ENCODE measurements around the gene CISH. TPM values are rescaled to one million over a fixed set of nuclear protein-coding genes. Genes with fewer than 3 reads are reported as not detected.

The CISH gene
- total and polyA plus RNA-seq, 9 of the 15 experiments (the other 6 are each of a cell fraction or from before 2014, with no cell fraction given), result 1.7 to 47.7 (median 18.3) TPM

DNA sequence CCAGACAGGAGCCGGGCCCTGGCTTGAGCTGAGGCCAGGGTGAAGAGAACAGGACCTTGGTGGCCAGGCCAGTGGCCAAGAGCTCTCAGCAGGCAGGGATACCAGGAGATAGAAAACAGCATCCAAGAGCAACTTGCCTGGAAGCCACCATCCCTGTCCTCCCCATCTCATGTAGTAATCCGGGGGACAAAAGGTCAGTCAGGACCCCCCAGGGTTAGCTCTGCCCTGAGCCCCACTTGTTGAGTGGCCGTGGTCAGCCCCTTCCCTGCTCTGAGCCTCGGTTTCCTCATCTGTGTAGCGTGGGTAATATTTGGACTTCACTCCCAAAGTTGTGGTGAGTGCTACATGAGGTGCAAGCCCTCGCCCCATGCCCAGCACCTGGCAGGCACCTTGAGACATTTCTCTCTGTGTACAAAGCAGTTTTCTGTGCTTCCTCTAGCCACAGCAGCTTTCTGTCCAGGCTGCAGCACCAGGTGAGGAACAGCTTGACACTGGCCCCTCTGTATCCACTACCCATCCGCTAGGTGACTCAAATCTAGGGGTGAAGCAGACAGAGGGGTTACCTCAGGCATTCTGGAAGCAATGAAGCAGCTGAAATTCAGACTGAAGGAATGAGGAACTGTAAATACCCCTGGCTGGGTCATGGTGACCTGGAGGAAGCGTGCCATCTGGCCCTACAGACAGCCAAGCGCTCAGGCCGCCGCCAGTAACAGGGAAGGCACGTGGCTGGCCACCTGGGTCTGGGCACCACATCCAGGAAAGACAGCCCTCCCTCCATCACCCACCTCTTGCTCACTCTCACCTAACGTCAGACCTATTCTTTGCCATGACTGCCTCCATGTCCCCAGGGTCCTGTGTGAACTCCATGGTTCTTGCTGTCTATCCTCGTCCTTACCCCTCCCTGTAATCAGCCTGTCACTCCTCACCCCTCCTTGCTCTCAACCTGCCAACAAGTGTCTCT lies 6.7 kb downstream of the CISH start (continued):
- TF ChIP-seq ATF1 (CRISPR knock-in tag; IDR thresholded peaks at IDR 0.05) (no peak), ATF1 (tag; IDR thresholded peaks at IDR 0.05) (0 out of 2 replicates have a peak, but pooled peaks have one; percentile 10), ZBTB17 (CRISPR knock-in tag; IDR thresholded peaks at IDR 0.05) (peak; percentile 78; the same call in 1 of the 2 replicates), ETV5 (CRISPR knock-in tag; IDR thresholded peaks at IDR 0.05; ENCODE audit: low read depth) (0 out of 2 replicates have a peak, but pooled peaks have one; percentile 11), CUX1 (CRISPR knock-in tag; IDR thresholded peaks at IDR 0.05) (no peak), MAZ (CRISPR knock-in tag; conservative IDR thresholded peaks at IDR 0.05 in 1 of 2, IDR thresholded peaks at IDR 0.05 in 1 of 2) (peak in 1 of 2 experiments; percentile 48; a peak in 2 of 4 replicates), DPF2 (IDR thresholded peaks at IDR 0.05) (no peak), NCOA1 (IDR thresholded peaks at IDR 0.05; ENCODE audit: low read depth) (no peak), ZFPM2 (CRISPR knock-in tag; IDR thresholded peaks at IDR 0.05) (no peak), TSC22D4 (tag; IDR thresholded peaks at IDR 0.05) (no peak), NFYB (IDR thresholded peaks at IDR 0.05; ENCODE audit: extremely low read depth, insufficient read length) (no peak), ZNF592 (IDR thresholded peaks at IDR 0.05) (no peak; the same call in none of the 2 replicates), ZNF23 (CRISPR knock-in tag; IDR thresholded peaks at IDR 0.05) (0 out of 2 replicates have a peak, but pooled peaks have one; percentile 10), ZNF224 (CRISPR knock-in tag; IDR thresholded peaks at IDR 0.05) (no peak), SMARCE1 (IDR thresholded peaks at IDR 0.05) (no peak), MEF2A (IDR thresholded peaks at IDR 0.05; ENCODE audit: control insufficient read depth, low read depth, low read length) (no peak), ZNF583 (CRISPR knock-in tag; IDR thresholded peaks at IDR 0.05) (no peak)
- TF ChIP-seq, protein P1, sequence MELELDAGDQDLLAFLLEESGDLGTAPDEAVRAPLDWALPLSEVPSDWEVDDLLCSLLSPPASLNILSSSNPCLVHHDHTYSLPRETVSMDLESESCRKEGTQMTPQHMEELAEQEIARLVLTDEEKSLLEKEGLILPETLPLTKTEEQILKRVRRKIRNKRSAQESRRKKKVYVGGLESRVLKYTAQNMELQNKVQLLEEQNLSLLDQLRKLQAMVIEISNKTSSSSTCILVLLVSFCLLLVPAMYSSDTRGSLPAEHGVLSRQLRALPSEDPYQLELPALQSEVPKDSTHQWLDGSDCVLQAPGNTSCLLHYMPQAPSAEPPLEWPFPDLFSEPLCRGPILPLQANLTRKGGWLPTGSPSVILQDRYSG (tag; conservative IDR thresholded peaks at IDR 0.05; ENCODE audit: low read depth), result 0 out of 2 replicates have a peak, but pooled peaks have one; percentile 34

All from K562 (cell line).